ENCODE results near the gene ROR2. TPM values are rescaled to one million over a fixed set of nuclear protein-coding genes. Genes with fewer than 3 reads are reported as not detected.

ROR2 gene
- total RNA-seq, 1 donor from 2014 or later = 18.6 TPM

DNA sequence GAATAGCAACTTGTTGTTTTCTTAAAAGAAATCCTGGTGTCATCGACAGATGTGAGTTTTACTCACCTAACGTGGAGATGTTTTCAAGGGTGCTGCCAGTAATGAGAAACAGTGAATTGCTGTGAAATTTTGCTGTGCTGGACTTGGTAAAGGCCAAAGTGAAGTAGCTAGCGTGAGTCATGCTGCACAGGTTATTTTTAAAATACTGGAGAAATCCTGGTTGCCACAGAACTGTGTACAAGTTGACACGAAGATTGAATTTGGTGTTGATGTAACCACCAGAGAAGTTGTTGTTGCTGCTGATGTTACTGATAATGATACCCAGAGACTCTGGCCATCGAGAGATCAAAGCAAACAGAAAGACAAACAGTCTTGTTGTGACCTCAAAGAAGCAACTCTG, 338.4 kb downstream of the ROR2 start:
- Mint-ChIP-seq H3K9me3 (ENCODE audit: low read depth) (peaks cover 2% of the 10 kb centered on the region), H3K4me1 (ENCODE audit: low read depth) (peaks cover 13% of the 10 kb centered on the region), H3K4me3 (ENCODE audit: unreplicated experiment) (no peak overlapping the region), H3K27me3 (ENCODE audit: low read depth) (no peaks in the 10 kb centered on the region), H3K36me3 (ENCODE audit: low read depth) (no peaks in the 10 kb centered on the region), H3K27ac (ENCODE audit: unreplicated experiment) (peak overlapping the region; percentile 38)
- DNase-seq (ENCODE audit: low spot score) = no peak
- TF ChIP-seq, protein P1, sequence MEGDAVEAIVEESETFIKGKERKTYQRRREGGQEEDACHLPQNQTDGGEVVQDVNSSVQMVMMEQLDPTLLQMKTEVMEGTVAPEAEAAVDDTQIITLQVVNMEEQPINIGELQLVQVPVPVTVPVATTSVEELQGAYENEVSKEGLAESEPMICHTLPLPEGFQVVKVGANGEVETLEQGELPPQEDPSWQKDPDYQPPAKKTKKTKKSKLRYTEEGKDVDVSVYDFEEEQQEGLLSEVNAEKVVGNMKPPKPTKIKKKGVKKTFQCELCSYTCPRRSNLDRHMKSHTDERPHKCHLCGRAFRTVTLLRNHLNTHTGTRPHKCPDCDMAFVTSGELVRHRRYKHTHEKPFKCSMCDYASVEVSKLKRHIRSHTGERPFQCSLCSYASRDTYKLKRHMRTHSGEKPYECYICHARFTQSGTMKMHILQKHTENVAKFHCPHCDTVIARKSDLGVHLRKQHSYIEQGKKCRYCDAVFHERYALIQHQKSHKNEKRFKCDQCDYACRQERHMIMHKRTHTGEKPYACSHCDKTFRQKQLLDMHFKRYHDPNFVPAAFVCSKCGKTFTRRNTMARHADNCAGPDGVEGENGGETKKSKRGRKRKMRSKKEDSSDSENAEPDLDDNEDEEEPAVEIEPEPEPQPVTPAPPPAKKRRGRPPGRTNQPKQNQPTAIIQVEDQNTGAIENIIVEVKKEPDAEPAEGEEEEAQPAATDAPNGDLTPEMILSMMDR (IDR thresholded peaks at IDR 0.05) = no peak

- Mint-ChIP-seq H3K36me3 (ENCODE audit: low read depth) (no peaks in the 10 kb centered on the region), H3K27me3 (ENCODE audit: low read depth) (no peaks in the 10 kb centered on the region), H3K27ac (ENCODE audit: unreplicated experiment) (no peak overlapping the region), H3K9me3 (ENCODE audit: low read depth) (no peaks in the 10 kb centered on the region), H3K4me3 (ENCODE audit: unreplicated experiment) (no peak overlapping the region), H3K4me1 (ENCODE audit: low read depth) (peaks cover 8% of the 10 kb centered on the region)
- TF ChIP-seq, protein P1 (IDR thresholded peaks at IDR 0.05) = no peak
- no peak for DNase-seq (ENCODE audit: low spot score)
Observed at GRCh38 chr9:91606255-91606995, 343.6 kb downstream of the ROR2 start.

GRCh38 chr9:91604451-91605179, 345.4 kb downstream of the ROR2 start:
- Mint-ChIP-seq H3K9me3 (ENCODE audit: low read depth) (no peaks in the 10 kb centered on the region), H3K4me1 (ENCODE audit: low read depth) (no peaks in the 10 kb centered on the region), H3K27me3 (ENCODE audit: low read depth) (peaks cover 2% of the 10 kb centered on the region), H3K36me3 (ENCODE audit: low read depth) (no peaks in the 10 kb centered on the region), H3K27ac (ENCODE audit: unreplicated experiment) (no peak overlapping the region), H3K4me3 (ENCODE audit: unreplicated experiment) (no peak overlapping the region)
- DNase-seq (ENCODE audit: low spot score) = no peak
- TF ChIP-seq, protein P1 (IDR thresholded peaks at IDR 0.05) = no peak

DNA sequence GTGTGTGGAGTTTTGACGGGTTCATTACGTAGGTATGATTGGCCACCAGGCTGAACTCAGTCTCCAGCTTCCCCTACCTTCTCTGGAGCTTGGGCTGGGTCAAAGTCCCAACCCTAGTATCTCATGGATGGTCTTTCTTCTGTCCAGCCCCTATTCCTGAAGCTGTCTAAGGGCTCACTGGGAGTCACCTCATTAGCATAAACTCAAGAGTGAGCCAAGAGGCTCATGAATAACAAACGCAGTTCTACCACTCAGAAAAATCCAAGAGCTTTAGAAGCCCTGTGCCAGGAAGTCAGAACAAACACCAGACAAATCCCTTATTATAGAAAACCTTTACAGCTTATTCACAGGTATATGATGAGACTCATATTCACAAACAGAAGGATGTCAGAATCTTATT, 346.1 kb downstream of the ROR2 start:
- no peaks in the 10 kb centered on the region for H3K9me3 Mint-ChIP-seq (ENCODE audit: low read depth)
- no peak overlapping the region for H3K4me3 Mint-ChIP-seq (ENCODE audit: unreplicated experiment)
- TF ChIP-seq, protein P1 (IDR thresholded peaks at IDR 0.05) = no peak
- H3K4me1 Mint-ChIP-seq (ENCODE audit: low read depth) = no peaks in the 10 kb centered on the region
- peaks cover 2% of the 10 kb centered on the region for H3K27me3 Mint-ChIP-seq (ENCODE audit: low read depth)
- H3K36me3 Mint-ChIP-seq (ENCODE audit: low read depth) = no peaks in the 10 kb centered on the region
- H3K27ac Mint-ChIP-seq (ENCODE audit: unreplicated experiment) = no peak overlapping the region
- no peak for DNase-seq (ENCODE audit: low spot score)

DNA sequence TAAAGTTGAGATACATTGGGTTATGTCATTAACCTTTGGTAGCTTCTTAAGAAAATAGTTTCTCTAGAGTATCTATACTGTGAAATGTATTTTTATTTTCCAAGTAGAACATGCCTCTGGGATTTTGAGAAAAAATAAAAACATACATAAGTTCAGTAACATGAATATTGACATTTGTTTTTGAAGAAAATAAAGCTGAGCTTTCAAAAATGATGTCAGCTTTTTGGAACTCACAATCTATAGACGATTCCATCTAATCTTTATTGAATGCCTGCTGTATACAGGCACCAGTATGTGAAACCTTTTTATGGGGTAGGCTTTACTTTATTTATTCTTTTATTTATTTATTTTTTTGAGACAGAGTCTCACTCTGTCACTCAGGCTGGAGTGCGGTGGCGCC, 350.5 kb downstream of the ROR2 start:
- DNase-seq (ENCODE audit: low spot score) = no peak
- no peaks in the 10 kb centered on the region for H3K36me3 Mint-ChIP-seq (ENCODE audit: low read depth)
- H3K27me3 Mint-ChIP-seq (ENCODE audit: low read depth) = peaks cover 10% of the 10 kb centered on the region
- no peaks in the 10 kb centered on the region for H3K9me3 Mint-ChIP-seq (ENCODE audit: low read depth)
- H3K4me1 Mint-ChIP-seq (ENCODE audit: low read depth) = no peaks in the 10 kb centered on the region
- TF ChIP-seq, protein P1 (IDR thresholded peaks at IDR 0.05) = no peak
- no peak overlapping the region for H3K27ac Mint-ChIP-seq (ENCODE audit: unreplicated experiment)
- no peak overlapping the region for H3K4me3 Mint-ChIP-seq (ENCODE audit: unreplicated experiment)

Data from chondrocyte (in vitro differentiated cells).